ENCODE data around the gene COL4A5.

DNA sequence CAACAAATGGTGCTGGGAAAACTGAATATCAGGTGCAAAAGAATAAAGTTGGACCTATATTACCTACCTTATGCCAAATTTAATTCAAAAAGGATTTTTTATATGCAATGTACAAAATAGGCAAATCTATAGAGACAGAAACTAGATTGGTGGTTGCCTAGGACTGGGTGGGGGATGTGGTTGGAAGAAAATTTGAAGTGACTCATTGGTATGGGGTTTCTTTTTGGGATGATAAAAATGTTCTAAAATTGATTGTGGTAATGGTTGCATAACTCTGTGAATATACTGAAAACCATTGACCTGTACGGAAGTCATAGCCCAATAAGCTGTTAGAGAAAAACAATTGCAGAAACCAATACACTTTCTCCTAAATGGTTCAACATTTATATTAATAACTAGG, 72.1 kb downstream of the COL4A5 start:
- TF ChIP-seq, protein P1, sequence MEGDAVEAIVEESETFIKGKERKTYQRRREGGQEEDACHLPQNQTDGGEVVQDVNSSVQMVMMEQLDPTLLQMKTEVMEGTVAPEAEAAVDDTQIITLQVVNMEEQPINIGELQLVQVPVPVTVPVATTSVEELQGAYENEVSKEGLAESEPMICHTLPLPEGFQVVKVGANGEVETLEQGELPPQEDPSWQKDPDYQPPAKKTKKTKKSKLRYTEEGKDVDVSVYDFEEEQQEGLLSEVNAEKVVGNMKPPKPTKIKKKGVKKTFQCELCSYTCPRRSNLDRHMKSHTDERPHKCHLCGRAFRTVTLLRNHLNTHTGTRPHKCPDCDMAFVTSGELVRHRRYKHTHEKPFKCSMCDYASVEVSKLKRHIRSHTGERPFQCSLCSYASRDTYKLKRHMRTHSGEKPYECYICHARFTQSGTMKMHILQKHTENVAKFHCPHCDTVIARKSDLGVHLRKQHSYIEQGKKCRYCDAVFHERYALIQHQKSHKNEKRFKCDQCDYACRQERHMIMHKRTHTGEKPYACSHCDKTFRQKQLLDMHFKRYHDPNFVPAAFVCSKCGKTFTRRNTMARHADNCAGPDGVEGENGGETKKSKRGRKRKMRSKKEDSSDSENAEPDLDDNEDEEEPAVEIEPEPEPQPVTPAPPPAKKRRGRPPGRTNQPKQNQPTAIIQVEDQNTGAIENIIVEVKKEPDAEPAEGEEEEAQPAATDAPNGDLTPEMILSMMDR (tag by site-specific recombination; IDR thresholded peaks at IDR 0.05) = no peak
- TF ChIP-seq, protein P2, sequence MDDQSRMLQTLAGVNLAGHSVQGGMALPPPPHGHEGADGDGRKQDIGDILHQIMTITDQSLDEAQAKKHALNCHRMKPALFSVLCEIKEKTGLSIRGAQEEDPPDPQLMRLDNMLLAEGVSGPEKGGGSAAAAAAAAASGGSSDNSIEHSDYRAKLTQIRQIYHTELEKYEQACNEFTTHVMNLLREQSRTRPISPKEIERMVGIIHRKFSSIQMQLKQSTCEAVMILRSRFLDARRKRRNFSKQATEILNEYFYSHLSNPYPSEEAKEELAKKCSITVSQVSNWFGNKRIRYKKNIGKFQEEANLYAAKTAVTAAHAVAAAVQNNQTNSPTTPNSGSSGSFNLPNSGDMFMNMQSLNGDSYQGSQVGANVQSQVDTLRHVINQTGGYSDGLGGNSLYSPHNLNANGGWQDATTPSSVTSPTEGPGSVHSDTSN (CRISPR knock-in tag; IDR thresholded peaks at IDR 0.05) = no peak
- no peak for TF ChIP-seq ZNF776 (tag by site-specific recombination; IDR thresholded peaks at IDR 0.05; ENCODE audit: borderline replicate concordance)
- no peak for TF ChIP-seq ZNF600 (tag by site-specific recombination; IDR thresholded peaks at IDR 0.05)
- no peak for TF ChIP-seq GLI2 (tag by site-specific recombination; IDR thresholded peaks at IDR 0.05; ENCODE audit: borderline replicate concordance, low read depth)
- TF ChIP-seq, protein P3, sequence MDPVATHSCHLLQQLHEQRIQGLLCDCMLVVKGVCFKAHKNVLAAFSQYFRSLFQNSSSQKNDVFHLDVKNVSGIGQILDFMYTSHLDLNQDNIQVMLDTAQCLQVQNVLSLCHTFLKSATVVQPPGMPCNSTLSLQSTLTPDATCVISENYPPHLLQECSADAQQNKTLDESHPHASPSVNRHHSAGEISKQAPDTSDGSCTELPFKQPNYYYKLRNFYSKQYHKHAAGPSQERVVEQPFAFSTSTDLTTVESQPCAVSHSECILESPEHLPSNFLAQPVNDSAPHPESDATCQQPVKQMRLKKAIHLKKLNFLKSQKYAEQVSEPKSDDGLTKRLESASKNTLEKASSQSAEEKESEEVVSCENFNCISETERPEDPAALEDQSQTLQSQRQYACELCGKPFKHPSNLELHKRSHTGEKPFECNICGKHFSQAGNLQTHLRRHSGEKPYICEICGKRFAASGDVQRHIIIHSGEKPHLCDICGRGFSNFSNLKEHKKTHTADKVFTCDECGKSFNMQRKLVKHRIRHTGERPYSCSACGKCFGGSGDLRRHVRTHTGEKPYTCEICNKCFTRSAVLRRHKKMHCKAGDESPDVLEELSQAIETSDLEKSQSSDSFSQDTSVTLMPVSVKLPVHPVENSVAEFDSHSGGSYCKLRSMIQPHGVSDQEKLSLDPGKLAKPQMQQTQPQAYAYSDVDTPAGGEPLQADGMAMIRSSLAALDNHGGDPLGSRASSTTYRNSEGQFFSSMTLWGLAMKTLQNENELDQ (tag by site-specific recombination; IDR thresholded peaks at IDR 0.05; ENCODE audit: low read depth) = no peak
- TF ChIP-seq, protein P4, sequence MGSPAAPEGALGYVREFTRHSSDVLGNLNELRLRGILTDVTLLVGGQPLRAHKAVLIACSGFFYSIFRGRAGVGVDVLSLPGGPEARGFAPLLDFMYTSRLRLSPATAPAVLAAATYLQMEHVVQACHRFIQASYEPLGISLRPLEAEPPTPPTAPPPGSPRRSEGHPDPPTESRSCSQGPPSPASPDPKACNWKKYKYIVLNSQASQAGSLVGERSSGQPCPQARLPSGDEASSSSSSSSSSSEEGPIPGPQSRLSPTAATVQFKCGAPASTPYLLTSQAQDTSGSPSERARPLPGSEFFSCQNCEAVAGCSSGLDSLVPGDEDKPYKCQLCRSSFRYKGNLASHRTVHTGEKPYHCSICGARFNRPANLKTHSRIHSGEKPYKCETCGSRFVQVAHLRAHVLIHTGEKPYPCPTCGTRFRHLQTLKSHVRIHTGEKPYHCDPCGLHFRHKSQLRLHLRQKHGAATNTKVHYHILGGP (tag by site-specific recombination; IDR thresholded peaks at IDR 0.05) = no peak
